ENCODE data around the gene ICAM1. TPM values are rescaled to one million over a fixed set of nuclear protein-coding genes. Genes with fewer than 3 reads are reported as not detected.

The ICAM1 gene
- total and polyA plus RNA-seq, 2 of the 13 experiments (the other 11 are each of a cell fraction or from before 2014, with no cell fraction given), result 37.9 to 98.4 TPM

- no peak for TF ChIP-seq ZNF552 (CRISPR knock-in tag; IDR thresholded peaks at IDR 0.05; ENCODE audit: borderline replicate concordance)
- TF ChIP-seq TERF1 (CRISPR knock-in tag; IDR thresholded peaks at IDR 0.05), result no peak
- TF ChIP-seq THRA (CRISPR knock-in tag; IDR thresholded peaks at IDR 0.05; ENCODE audit: borderline replicate concordance), result no peak
- peak; percentile 46; the same call in 1 of the 2 replicates for TF ChIP-seq CENPBD1 (CRISPR knock-in tag; IDR thresholded peaks at IDR 0.05; ENCODE audit: borderline replicate concordance, low read depth)
- no peak for TF ChIP-seq ZNF660 (CRISPR knock-in tag; IDR thresholded peaks at IDR 0.05; ENCODE audit: borderline replicate concordance, low read depth)
- 0 out of 2 replicates have a peak, but pooled peaks have one; percentile 33 for TF ChIP-seq KDM3A (CRISPR knock-in tag; IDR thresholded peaks at IDR 0.05; ENCODE audit: low read depth)
- TF ChIP-seq HMGXB3 (CRISPR knock-in tag; IDR thresholded peaks at IDR 0.05; ENCODE audit: borderline replicate concordance), result no peak
- no peak for TF ChIP-seq FOSL1 (CRISPR knock-in tag; IDR thresholded peaks at IDR 0.05; ENCODE audit: borderline replicate concordance)
- no peak for TF ChIP-seq BCL6 (CRISPR knock-in tag; IDR thresholded peaks at IDR 0.05)
- TF ChIP-seq TFDP1 (CRISPR knock-in tag; IDR thresholded peaks at IDR 0.05; ENCODE audit: borderline replicate concordance), result peak; percentile 77; the same call in 1 of the 2 replicates
- TF ChIP-seq TRIM22 (IDR thresholded peaks at IDR 0.05), result no peak
- TF ChIP-seq ZNF276 (CRISPR knock-in tag; IDR thresholded peaks at IDR 0.05; ENCODE audit: low read depth), result no peak
These were observed 18.4 kb downstream of the ICAM1 start (continued) for GRCh38 chr19:10289167-10289835.

All from HepG2 (cell line).